ENCODE results near the gene MGMT.

Gene MGMT

GRCh38 chr10:129740532-129741279 is 273.7 kb downstream of the MGMT start:
- DNase-seq (ENCODE audit: low spot score): no peak

GRCh38 chr10:129741280-129741977 is 274.4 kb downstream of the MGMT start:
- no peak for DNase-seq (ENCODE audit: low spot score)

- DNase-seq (ENCODE audit: low spot score): no peak
Observed at GRCh38 chr10:129741978-129742741, 275.1 kb downstream of the MGMT start.

GRCh38 chr10:129742742-129743550 is 275.9 kb downstream of the MGMT start:
- no peak for DNase-seq (ENCODE audit: low spot score)

- DNase-seq (ENCODE audit: low spot score): no peak
Observed at GRCh38 chr10:129743738-129744133, 276.7 kb downstream of the MGMT start.

- DNase-seq (ENCODE audit: low spot score): no peak
Observed at GRCh38 chr10:129744134-129745111, 277.4 kb downstream of the MGMT start.

GRCh38 chr10:129745186-129745750 is 278.2 kb downstream of the MGMT start:
- DNase-seq (ENCODE audit: low spot score): no peak

GRCh38 chr10:129754211-129755050 is 287.4 kb downstream of the MGMT start:
- no peak for DNase-seq (ENCODE audit: low spot score)

- no peak for DNase-seq (ENCODE audit: low spot score)
Observed at GRCh38 chr10:129755158-129755591, 288.1 kb downstream of the MGMT start.

- no peak for DNase-seq (ENCODE audit: low spot score)
Observed at GRCh38 chr10:129755621-129756020, 288.6 kb downstream of the MGMT start.

- no peak for DNase-seq (ENCODE audit: low spot score)
Observed at GRCh38 chr10:129756912-129757901, 290.2 kb downstream of the MGMT start.

- DNase-seq (ENCODE audit: low spot score): no peak
Observed at GRCh38 chr10:129758207-129759021, 291.4 kb downstream of the MGMT start.

GRCh38 chr10:129759214-129760002 is 292.4 kb downstream of the MGMT start:
- no peak for DNase-seq (ENCODE audit: low spot score)

GRCh38 chr10:129760003-129760315 is 292.9 kb downstream of the MGMT start:
- DNase-seq (ENCODE audit: low spot score): no peak

- DNase-seq (ENCODE audit: low spot score): no peak
Observed at GRCh38 chr10:129760416-129760815, 293.4 kb downstream of the MGMT start.

GRCh38 chr10:129761197-129761972 is 294.3 kb downstream of the MGMT start:
- no peak for DNase-seq (ENCODE audit: low spot score)

Measured in hematopoietic multipotent progenitor cell treated with erythropoietin and hydrocortisone succinate and interleukin-3 and kit ligand, for 17 days (in vitro differentiated cells).